BJ (cell line): ENCODE data around the gene RAD9A. TPM values are rescaled to one million over a fixed set of nuclear protein-coding genes. Genes with fewer than 3 reads are reported as not detected.

ENCODE experiments used
- CTCF ChIA-PET: fragments of 350-600 bp; formaldehyde crosslinking; extraction: SDS; loops from one replicate; lab custom pipeline; 2021; ENCODE audit warnings: antibody characterized with exemption, inconsistent platforms; lab: Yijun Ruan, JAX
- POLR2A ChIA-PET: fragments of 300-600 bp; sonication (Branson Sonifier 250); formaldehyde crosslinking; extraction: SDS; loops from one replicate; lab custom pipeline; 2021; ENCODE audit warnings: antibody characterized with exemption; lab: Charles Lee
- DNase-seq: peaks from one replicate; pipeline ENCODE4 v3.0.0-alpha.2; 2011; ENCODE audit warnings: low read depth
- H3K27me3 ChIP-seq: 2 replicates; pipeline ENCODE4 v1.6.0; 2011; ENCODE audit warnings: low read length; ENCODE audit not compliant: control insufficient read depth, insufficient read depth
- H3K36me3 ChIP-seq: 2 replicates; pipeline ENCODE4 v1.5.1; 2011; ENCODE audit warnings: low read length; ENCODE audit not compliant: control insufficient read depth, insufficient read depth
- H3K4me3 ChIP-seq: 2 replicates; pipeline ENCODE4 v1.5.1; 2011; ENCODE audit warnings: low read depth, mild to moderate bottlenecking, control low read depth, low read length
- polyA plus RNA-seq: library from polyadenylated mRNA; depleted of rRNA; stranded (reverse); fragments of >200 nt; gene quantifications from 2 replicates; pipeline ENCODE4 v1.2.3, GENCODE V29; 2011
- TF ChIP-seq, protein P1 (sequence below): IDR thresholded peaks from 2 replicates; pipeline ENCODE4 v1.5.1; 2011; ENCODE audit warnings: low read depth, mild to moderate bottlenecking, control low read depth, inconsistent platforms, low read length, moderate library complexity; ENCODE audit not compliant: insufficient read depth

The RAD9A gene
- polyA plus RNA-seq, 1 experiment: 10.7 TPM

DNA sequence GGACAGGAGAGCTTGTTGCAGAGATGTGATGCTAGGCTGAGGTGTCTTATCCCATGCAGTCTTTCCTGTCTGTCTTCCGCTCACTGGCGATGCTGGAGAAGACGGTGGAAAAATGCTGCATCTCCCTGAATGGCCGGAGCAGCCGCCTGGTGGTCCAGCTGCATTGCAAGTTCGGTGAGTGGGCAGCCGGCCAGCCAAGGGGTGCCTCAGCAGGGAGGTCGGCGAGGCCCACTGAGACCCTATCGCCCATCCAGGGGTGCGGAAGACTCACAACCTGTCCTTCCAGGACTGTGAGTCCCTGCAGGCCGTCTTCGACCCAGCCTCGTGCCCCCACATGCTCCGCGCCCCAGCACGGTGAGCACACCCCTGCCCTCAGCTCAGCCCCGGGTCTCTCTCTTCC is 1.7 kb downstream of the RAD9A start:
- no peak for DNase-seq
- no peak overlapping the region for H3K4me3 ChIP-seq
- ChIA-PET POLR2A (no interaction called here), CTCF (interaction anchor here (1.0 to 3.3 kb wide), 2 partner anchors 48 to 315 kb away, joined by 3 to 14 read pairs; no protein-coding TSS in a partner anchor)
- TF ChIP-seq, protein P1, sequence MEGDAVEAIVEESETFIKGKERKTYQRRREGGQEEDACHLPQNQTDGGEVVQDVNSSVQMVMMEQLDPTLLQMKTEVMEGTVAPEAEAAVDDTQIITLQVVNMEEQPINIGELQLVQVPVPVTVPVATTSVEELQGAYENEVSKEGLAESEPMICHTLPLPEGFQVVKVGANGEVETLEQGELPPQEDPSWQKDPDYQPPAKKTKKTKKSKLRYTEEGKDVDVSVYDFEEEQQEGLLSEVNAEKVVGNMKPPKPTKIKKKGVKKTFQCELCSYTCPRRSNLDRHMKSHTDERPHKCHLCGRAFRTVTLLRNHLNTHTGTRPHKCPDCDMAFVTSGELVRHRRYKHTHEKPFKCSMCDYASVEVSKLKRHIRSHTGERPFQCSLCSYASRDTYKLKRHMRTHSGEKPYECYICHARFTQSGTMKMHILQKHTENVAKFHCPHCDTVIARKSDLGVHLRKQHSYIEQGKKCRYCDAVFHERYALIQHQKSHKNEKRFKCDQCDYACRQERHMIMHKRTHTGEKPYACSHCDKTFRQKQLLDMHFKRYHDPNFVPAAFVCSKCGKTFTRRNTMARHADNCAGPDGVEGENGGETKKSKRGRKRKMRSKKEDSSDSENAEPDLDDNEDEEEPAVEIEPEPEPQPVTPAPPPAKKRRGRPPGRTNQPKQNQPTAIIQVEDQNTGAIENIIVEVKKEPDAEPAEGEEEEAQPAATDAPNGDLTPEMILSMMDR: no peak
- no peaks in the 10 kb centered on the region for H3K27me3 ChIP-seq
- H3K36me3 ChIP-seq: peaks cover 22% of the 10 kb centered on the region

DNA sequence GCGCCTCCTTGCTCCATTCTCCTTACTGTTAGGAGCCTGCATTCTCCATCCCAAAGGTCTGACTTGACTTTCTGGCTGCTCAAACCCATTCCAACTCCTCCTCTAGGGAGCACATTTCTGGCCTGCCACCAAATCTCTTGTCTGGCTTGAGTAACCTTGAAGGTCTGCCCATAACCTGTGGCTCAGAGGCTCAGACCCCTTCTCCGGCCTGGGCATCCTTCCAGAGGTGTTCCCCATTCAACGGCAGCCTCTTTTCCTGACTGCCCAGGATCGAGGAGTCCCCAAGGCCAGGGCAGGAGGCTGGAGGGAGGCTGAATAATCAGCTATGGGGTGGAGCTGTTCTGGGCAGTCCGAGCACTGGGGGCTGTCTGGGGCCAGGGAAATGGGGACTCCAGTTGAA is 2.2 kb downstream of the RAD9A start:
- H3K36me3 ChIP-seq: peaks cover 27% of the 10 kb centered on the region
- ChIA-PET POLR2A (no interaction called here), CTCF (interaction anchor here (1.0 kb wide), 1 partner anchor 314 kb away, joined by 3 read pairs; no protein-coding TSS in a partner anchor)
- DNase-seq: no peak
- no peak overlapping the region for H3K4me3 ChIP-seq
- H3K27me3 ChIP-seq: no peaks in the 10 kb centered on the region
- TF ChIP-seq, protein P1: no peak

DNA sequence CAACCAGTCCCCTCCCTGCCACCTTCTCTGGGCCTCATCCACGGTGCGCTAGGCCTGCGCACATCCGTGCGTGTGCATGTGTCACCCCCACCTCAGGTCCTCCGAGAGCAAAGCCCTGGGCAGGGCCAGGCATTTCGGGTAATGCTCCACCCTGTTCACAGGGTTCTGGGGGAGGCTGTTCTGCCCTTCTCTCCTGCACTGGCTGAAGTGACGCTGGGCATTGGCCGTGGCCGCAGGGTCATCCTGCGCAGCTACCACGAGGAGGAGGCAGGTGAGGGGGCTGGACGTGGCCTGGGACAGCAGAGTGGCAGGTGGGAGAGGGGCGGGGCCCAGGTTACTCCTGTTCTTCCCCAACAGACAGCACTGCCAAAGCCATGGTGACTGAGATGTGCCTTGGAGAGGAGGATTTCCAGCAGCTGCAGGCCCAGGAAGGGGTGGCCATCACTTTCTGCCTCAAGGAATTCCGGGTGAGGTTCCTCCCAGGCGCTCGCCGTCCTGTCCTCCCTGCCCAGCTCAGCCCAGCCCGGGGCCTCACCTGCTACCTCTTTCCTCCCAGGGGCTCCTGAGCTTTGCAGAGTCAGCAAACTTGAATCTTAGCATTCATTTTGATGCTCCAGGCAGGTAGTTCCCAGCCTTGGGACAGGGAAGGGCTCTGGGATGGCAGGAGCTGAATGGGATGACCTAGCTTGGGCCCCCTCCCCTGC is 3.9 kb downstream of the RAD9A start:
- no peak for DNase-seq
- ChIA-PET POLR2A (no interaction called here), CTCF (interaction anchor here (1.7 kb wide), 1 partner anchor 132 kb away, joined by 3 read pairs; no protein-coding TSS in a partner anchor)
- Histone ChIP-seq H3K27me3 (no peaks in the 10 kb centered on the region), H3K36me3 (peaks cover 34% of the 10 kb centered on the region), H3K4me3 (no peak overlapping the region)
- TF ChIP-seq, protein P1: no peak

DNA sequence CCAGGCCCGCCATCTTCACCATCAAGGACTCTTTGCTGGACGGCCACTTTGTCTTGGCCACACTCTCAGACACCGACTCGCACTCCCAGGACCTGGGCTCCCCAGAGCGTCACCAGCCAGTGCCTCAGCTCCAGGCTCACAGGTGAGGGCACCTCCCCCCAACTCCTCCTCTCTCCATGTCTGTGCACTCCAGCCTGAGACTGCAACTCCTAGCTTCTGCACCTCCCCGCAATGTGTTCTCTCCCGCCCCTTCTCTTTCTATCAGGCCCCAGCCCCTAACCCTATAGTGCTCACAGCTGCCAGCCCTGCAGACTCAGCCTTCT is 4.4 kb downstream of the RAD9A start:
- POLR2A ChIA-PET: no interaction called here
- CTCF ChIA-PET: interaction anchor here (0.6 to 2.3 kb wide), 3 partner anchors 45 to 162 kb away, joined by 3 to 9 read pairs (median 3); no protein-coding TSS in a partner anchor
- H3K36me3 ChIP-seq: peaks cover 34% of the 10 kb centered on the region
- TF ChIP-seq, protein P1: no peak
- no peak overlapping the region for H3K4me3 ChIP-seq
- H3K27me3 ChIP-seq: no peaks in the 10 kb centered on the region
- DNase-seq: no peak

DNA sequence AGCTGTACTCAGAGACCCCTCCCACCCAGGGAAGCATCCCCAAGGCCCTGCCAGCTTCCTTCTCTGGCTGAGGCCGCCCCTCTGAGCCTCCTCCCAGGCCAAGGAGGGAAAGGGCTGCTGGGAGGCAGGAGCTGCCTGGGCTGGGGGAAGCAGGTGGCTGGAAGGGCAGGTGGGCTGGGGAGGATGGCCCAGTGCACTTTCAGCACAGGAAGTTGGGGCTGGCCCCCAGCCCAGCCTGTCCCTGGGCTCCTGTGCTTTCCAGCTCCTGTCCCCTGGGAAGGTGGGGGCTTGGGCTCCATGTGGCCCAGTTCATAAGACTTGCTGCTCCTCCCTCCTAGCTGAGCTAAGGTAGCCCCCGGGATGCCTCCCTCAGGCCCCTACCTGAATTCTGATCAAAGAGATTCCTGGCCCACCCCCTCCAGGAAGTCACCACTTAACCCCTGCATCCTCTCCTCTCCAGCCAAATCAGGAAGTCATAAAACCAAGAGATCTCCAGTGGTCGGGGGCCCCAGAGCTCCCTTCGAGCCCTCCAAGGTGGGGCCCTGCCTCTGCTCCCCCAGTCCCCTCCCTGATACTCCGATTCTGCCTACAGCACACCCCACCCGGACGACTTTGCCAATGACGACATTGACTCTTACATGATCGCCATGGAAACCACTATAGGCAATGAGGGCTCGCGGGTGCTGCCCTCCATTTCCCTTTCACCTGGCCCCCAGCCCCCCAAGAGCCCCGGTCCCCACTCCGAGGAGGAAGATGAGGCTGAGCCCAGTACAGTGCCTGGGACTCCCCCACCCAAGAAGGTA is 5.0 kb downstream of the RAD9A start:
- DNase-seq: no peak
- CTCF ChIA-PET: interaction anchor here (0.6 to 2.5 kb wide), 5 partner anchors 14 to 161 kb away, joined by 3 to 9 read pairs (median 3); no protein-coding TSS in a partner anchor
- TF ChIP-seq, protein P1: no peak

More for the DNA sequence above, 5.0 kb downstream of the RAD9A start:
- H3K4me3 ChIP-seq: no peak overlapping the region
- H3K36me3 ChIP-seq: peaks cover 34% of the 10 kb centered on the region
- H3K27me3 ChIP-seq: no peaks in the 10 kb centered on the region
- POLR2A ChIA-PET: no interaction called here
